ENCODE results near the gene RAB28.

Gene RAB28

GRCh38 chr4:13368217-13368616, 115.9 kb downstream of the RAB28 start:
- no peak for DNase-seq

GRCh38 chr4:13367691-13368090, 116.4 kb downstream of the RAB28 start:
- no peak for DNase-seq

GRCh38 chr4:13367244-13367643, 116.9 kb downstream of the RAB28 start:
- peak; percentile 70 for DNase-seq

GRCh38 chr4:13365195-13365594, 118.9 kb downstream of the RAB28 start:
- DNase-seq, result no peak

GRCh38 chr4:13364653-13365052, 119.5 kb downstream of the RAB28 start:
- no peak for DNase-seq

GRCh38 chr4:13364172-13364571, 120.0 kb downstream of the RAB28 start:
- DNase-seq, result no peak

- DNase-seq, result no peak
Measured at GRCh38 chr4:13359809-13360208, 124.3 kb downstream of the RAB28 start.

GRCh38 chr4:13355111-13355880, 128.8 kb downstream of the RAB28 start:
- DNase-seq, result no peak

GRCh38 chr4:13349096-13349495, 135.0 kb downstream of the RAB28 start:
- DNase-seq, result no peak

- DNase-seq, result no peak
Measured at GRCh38 chr4:13348216-13348615, 135.9 kb downstream of the RAB28 start.

GRCh38 chr4:13347517-13348125, 136.5 kb downstream of the RAB28 start:
- DNase-seq, result no peak

- DNase-seq, result no peak
Measured at GRCh38 chr4:13344216-13344615, 139.9 kb downstream of the RAB28 start.

- DNase-seq, result no peak
Measured at GRCh38 chr4:13340672-13341071, 143.5 kb downstream of the RAB28 start.

GRCh38 chr4:13331827-13332226, 152.3 kb downstream of the RAB28 start:
- DNase-seq, result peak; percentile 4

- peak; percentile 56 for DNase-seq
Measured at GRCh38 chr4:13329963-13330362, 154.2 kb downstream of the RAB28 start.

GRCh38 chr4:13329340-13329850, 154.7 kb downstream of the RAB28 start:
- DNase-seq, result no peak

- DNase-seq, result no peak
Measured at GRCh38 chr4:13328591-13328990, 155.5 kb downstream of the RAB28 start.

- DNase-seq, result no peak
Measured at GRCh38 chr4:13327991-13328390, 156.1 kb downstream of the RAB28 start.

- DNase-seq, result no peak
Measured at GRCh38 chr4:13325744-13326143, 158.4 kb downstream of the RAB28 start.

GRCh38 chr4:13323921-13324320, 160.2 kb downstream of the RAB28 start:
- DNase-seq, result no peak

- DNase-seq, result no peak
Measured at GRCh38 chr4:13322681-13323101, 161.4 kb downstream of the RAB28 start.
